PC-9 (cell line): ENCODE results near the gene IFNGR2. TPM values are rescaled to one million over a fixed set of nuclear protein-coding genes. Genes with fewer than 3 reads are reported as not detected.

ENCODE experiments used
- BruUV-seq: library from RNA; stranded (reverse); fragments of 400-500 nt; replicated peaks from 2 replicates; lab custom pipeline; 2021; lab: Mats Ljungman, UMichigan
- CTCF ChIA-PET: fragments of 300-600 bp; sonication (Branson Sonifier 250); formaldehyde crosslinking; loops from one replicate; lab custom pipeline; 2022; ENCODE audit warnings: antibody characterized with exemption; lab: Charles Lee
- POLR2A ChIA-PET: fragments of 300-600 bp; sonication (Branson Sonifier 250); formaldehyde crosslinking; loops from one replicate; lab custom pipeline; 2022; ENCODE audit warnings: antibody characterized with exemption; ENCODE audit not compliant: unreplicated experiment; lab: Charles Lee
- DNase-seq, 2 experiments: peaks; one replicate each; pipeline versions ENCODE4 v3.0.0 to v3.0.0-alpha.2; 2015 to 2022; ENCODE audit warnings: mixed read lengths in 1 of 2
- H2AFZ ChIP-seq: fragments of 200-600 bp; sonication (generic); 2 replicates; pipeline ENCODE4 v1.8.1; 2017; ENCODE audit warnings: antibody characterized with exemption
- H3F3A ChIP-seq: fragments of 200-600 bp; sonication (generic); 2 replicates; pipeline ENCODE4 v1.8.1; 2017; ENCODE audit warnings: antibody characterized with exemption, mild to moderate bottlenecking, low read depth; ENCODE audit not compliant: insufficient read depth
- H3K27ac ChIP-seq: fragments of 200-600 bp; sonication (generic); 2 replicates; pipeline ENCODE4 v1.6.1; 2016; ENCODE audit warnings: mixed run types
- H3K27me3 ChIP-seq: fragments of 200-600 bp; sonication (generic); 2 replicates; pipeline ENCODE4 v1.6.1; 2016; ENCODE audit warnings: low read depth, mixed run types; ENCODE audit not compliant: insufficient read depth
- H3K36me3 ChIP-seq: fragments of 200-600 bp; sonication (generic); 2 replicates; pipeline ENCODE4 v1.6.1; 2016; ENCODE audit warnings: low read depth, mixed run types
- H3K4me1 ChIP-seq: fragments of 200-600 bp; sonication (generic); replicated peaks from 2 replicates; pipeline ENCODE4 v1.6.1; 2016; ENCODE audit warnings: mixed run types; ENCODE audit not compliant: insufficient read depth
- H3K4me2 ChIP-seq: fragments of 200-600 bp; sonication (generic); 2 replicates; pipeline ENCODE4 v1.6.1; 2017; ENCODE audit warnings: mixed run types
- H3K4me3 ChIP-seq: fragments of 200-600 bp; sonication (generic); 2 replicates; pipeline ENCODE4 v1.6.1; 2016; ENCODE audit warnings: mixed run types
- H3K79me2 ChIP-seq: fragments of 200-600 bp; sonication (generic); 2 replicates; pipeline ENCODE4 v1.6.1; 2017; ENCODE audit warnings: low read depth, mixed run types
- H3K9me2 ChIP-seq: fragments of 200-600 bp; sonication (generic); 2 replicates; pipeline ENCODE4 v1.8.1; 2017; ENCODE audit warnings: mild to moderate bottlenecking; ENCODE audit not compliant: insufficient read depth
- H3K9me3 ChIP-seq: fragments of 200-600 bp; sonication (generic); 2 replicates; pipeline ENCODE4 v1.8.1; 2016; ENCODE audit warnings: low read depth; ENCODE audit not compliant: insufficient read depth
- H4K20me1 ChIP-seq: fragments of 200-600 bp; sonication (generic); 2 replicates; pipeline ENCODE4 v1.8.1; 2017; ENCODE audit not compliant: insufficient read depth
- EZH2 ChIP-seq: fragments of 200-600 bp; sonication (generic); IDR thresholded peaks from 2 replicates; pipeline ENCODE4 v1.8.0; 2017; ENCODE audit warnings: antibody characterized with exemption, low read depth
- intact Hi-C: fragments of 100-400 bp; cut with micrococcal nuclease; formaldehyde crosslinking; loops from one replicate; pipeline ENCODE4 v1.10.0; 2022; ENCODE audit not compliant: unreplicated experiment
- total RNA-seq: library from RNA; stranded (reverse); gene quantifications from 2 replicates; pipeline ENCODE4 v1.2.3, GENCODE V29; 2021
- TF ChIP-seq, protein P1 (sequence below): fragments of 200-600 bp; sonication (generic); conservative IDR thresholded peaks from 2 replicates; pipeline ENCODE4 v1.6.1; 2017; ENCODE audit warnings: mixed run types, antibody characterized with exemption, mild to moderate bottlenecking, moderate library complexity

Gene IFNGR2
- total RNA-seq, 1 experiment from 2014 or later: 16.0 TPM

- Histone ChIP-seq H3K36me3 (no peaks in the 10 kb centered on the region), H4K20me1 (peaks cover 10% of the 10 kb centered on the region; the same call in 1 of the 2 replicates), H3K4me3 (peak overlapping the region; percentile 49; the same call in 1 of the 2 replicates), H3K79me2 (peaks cover 38% of the 10 kb centered on the region), H3F3A (peaks cover 4% of the 10 kb centered on the region; the same call in 1 of the 2 replicates), H3K27me3 (no peaks in the 10 kb centered on the region), H3K27ac (no peak overlapping the region), H3K9me3 (no peaks in the 10 kb centered on the region), H2AFZ (no peak overlapping the region), H3K9me2 (no peaks in the 10 kb centered on the region), H3K4me1 (peaks cover 8% of the 10 kb centered on the region; the same call in 1 of the 2 replicates), H3K4me2 (peak overlapping the region; percentile 64)
- BruUV-seq: no TSS peak
- ChIA-PET POLR2A (interaction anchor here (0.6 kb wide), 1 partner anchor 893 kb away, joined by 15 read pairs; no protein-coding TSS in a partner anchor), CTCF (no interaction called here)
- no peak for TF ChIP-seq EZH2
- TF ChIP-seq, protein P1, sequence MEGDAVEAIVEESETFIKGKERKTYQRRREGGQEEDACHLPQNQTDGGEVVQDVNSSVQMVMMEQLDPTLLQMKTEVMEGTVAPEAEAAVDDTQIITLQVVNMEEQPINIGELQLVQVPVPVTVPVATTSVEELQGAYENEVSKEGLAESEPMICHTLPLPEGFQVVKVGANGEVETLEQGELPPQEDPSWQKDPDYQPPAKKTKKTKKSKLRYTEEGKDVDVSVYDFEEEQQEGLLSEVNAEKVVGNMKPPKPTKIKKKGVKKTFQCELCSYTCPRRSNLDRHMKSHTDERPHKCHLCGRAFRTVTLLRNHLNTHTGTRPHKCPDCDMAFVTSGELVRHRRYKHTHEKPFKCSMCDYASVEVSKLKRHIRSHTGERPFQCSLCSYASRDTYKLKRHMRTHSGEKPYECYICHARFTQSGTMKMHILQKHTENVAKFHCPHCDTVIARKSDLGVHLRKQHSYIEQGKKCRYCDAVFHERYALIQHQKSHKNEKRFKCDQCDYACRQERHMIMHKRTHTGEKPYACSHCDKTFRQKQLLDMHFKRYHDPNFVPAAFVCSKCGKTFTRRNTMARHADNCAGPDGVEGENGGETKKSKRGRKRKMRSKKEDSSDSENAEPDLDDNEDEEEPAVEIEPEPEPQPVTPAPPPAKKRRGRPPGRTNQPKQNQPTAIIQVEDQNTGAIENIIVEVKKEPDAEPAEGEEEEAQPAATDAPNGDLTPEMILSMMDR: no peak
- intact Hi-C loops: no loop called here
- DNase-seq: no peak
Measured at GRCh38 chr21:33402001-33402979, 923 bp upstream of the IFNGR2 start.

DNA sequence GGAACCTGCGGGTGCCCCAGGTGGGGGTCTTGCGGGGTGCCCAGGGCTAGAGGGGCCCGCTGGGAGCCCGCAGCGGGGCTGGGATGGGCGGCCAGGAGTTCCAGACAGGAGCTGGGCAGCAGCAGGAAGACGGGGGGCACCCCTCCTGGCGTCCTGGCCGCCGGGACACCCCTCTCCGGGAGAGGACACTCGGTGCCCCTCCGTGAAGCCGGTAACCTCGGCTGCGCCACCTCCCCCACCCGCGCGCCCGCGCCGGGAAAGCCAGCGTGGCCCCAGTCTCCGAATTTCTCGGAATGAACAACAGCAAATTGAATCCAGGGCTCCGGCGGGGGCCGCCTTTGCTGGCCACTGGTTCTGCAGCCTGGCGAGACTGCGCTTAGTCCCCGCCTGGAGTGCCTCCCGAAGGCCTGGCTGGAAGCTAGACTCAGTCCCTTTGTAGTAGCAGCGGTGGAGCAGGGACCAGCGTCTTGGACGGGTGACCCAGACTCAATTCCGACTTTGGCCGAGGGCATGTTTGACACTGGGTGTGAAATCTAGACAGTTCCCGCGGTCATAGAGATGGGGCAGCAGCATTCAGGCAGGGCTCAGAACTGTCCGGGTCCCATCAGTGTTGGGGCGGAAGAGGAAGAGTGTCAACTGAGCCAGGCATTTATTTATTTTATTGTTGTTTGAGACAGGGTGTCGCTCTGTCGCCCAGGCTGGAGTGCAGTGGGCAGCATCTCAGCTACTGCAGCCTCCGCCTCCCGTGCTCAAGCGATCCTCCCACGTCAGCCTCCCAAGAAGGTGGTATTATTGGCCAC is 773 bp downstream of the IFNGR2 start:
- Histone ChIP-seq H3K4me1 (peaks cover 8% of the 10 kb centered on the region; the same call in 1 of the 2 replicates), H3K9me2 (no peaks in the 10 kb centered on the region), H3F3A (peaks cover 4% of the 10 kb centered on the region; the same call in 1 of the 2 replicates), H3K4me2 (peak overlapping the region; percentile 85), H4K20me1 (peaks cover 10% of the 10 kb centered on the region; the same call in 1 of the 2 replicates), H2AFZ (peak overlapping the region; percentile 77), H3K27ac (peak overlapping the region; percentile 56), H3K79me2 (peaks cover 50% of the 10 kb centered on the region), H3K36me3 (no peaks in the 10 kb centered on the region; the same call in 1 of the 2 replicates), H3K4me3 (peak overlapping the region; percentile 65), H3K27me3 (no peaks in the 10 kb centered on the region), H3K9me3 (no peaks in the 10 kb centered on the region)
- TF ChIP-seq, protein P1: no peak
- TF ChIP-seq EZH2: no peak
- POLR2A ChIA-PET: interaction anchor here (0.7 kb wide), 1 partner anchor 21 kb away, joined by 8 read pairs; no protein-coding TSS in a partner anchor
- intact Hi-C loops: loop anchor here (1.0 kb wide), 2 partner anchors 21 to 43 kb away; no protein-coding TSS in a partner anchor
- CTCF ChIA-PET: no interaction called here
- BruUV-seq: TSS peak; percentile 59
- peak in 1 of 2 experiments; percentile 22 for DNase-seq

DNA sequence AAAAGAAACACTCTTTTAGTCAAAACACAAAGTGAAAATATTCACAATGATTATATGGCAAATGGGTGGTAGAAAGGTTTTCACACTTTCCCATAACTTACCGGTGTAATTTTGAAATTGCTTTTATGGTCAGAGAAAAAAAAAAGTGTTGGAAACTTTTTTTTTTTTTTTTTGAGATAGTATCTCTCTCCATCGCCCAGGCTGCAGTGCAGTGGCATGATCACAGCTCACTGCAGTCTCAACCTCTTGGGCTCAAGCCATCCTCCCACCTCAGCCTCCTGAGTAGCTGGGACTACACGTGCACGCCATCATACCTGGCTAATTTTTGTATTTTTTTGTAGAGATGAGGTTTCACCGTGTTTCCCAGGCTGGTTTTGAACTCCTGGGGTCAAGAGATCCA is 3.3 kb downstream of the IFNGR2 start:
- CTCF ChIA-PET: no interaction called here
- no peak overlapping the region for H3K4me2 ChIP-seq
- H3K9me2 ChIP-seq: no peaks in the 10 kb centered on the region
- no peaks in the 10 kb centered on the region for H3K27me3 ChIP-seq
- POLR2A ChIA-PET: no interaction called here
- no peak overlapping the region for H3K4me3 ChIP-seq
- peaks cover 75% of the 10 kb centered on the region for H3K79me2 ChIP-seq
- no TSS peak for BruUV-seq
- intact Hi-C loops: no loop called here
- no peaks in the 10 kb centered on the region; the same call in 1 of the 2 replicates for H3K36me3 ChIP-seq
- no peaks in the 10 kb centered on the region for H3K9me3 ChIP-seq
- TF ChIP-seq EZH2: no peak
- H3K4me1 ChIP-seq: peaks cover 8% of the 10 kb centered on the region; the same call in 1 of the 2 replicates
- no peak overlapping the region for H2AFZ ChIP-seq
- peaks cover 4% of the 10 kb centered on the region; the same call in 1 of the 2 replicates for H3F3A ChIP-seq
- H3K27ac ChIP-seq: no peak overlapping the region
- no peak for DNase-seq
- peaks cover 10% of the 10 kb centered on the region; the same call in 1 of the 2 replicates for H4K20me1 ChIP-seq
